PC-9 (cell line): ENCODE data around the gene IL1RAP. TPM values are rescaled to one million over a fixed set of nuclear protein-coding genes. Genes with fewer than 3 reads are reported as not detected.

Experiments used
- BruUV-seq: library from RNA; stranded (reverse); fragments of 400-500 nt; replicated peaks from 2 replicates; lab custom pipeline; 2021; lab: Mats Ljungman, UMichigan
- CTCF ChIA-PET: fragments of 300-600 bp; sonication (Branson Sonifier 250); formaldehyde crosslinking; loops from one replicate; lab custom pipeline; 2022; ENCODE audit warnings: antibody characterized with exemption; lab: Charles Lee
- POLR2A ChIA-PET: fragments of 300-600 bp; sonication (Branson Sonifier 250); formaldehyde crosslinking; loops from one replicate; lab custom pipeline; 2022; ENCODE audit warnings: antibody characterized with exemption; ENCODE audit not compliant: unreplicated experiment; lab: Charles Lee
- DNase-seq, 2 experiments: peaks; one replicate each; pipeline versions ENCODE4 v3.0.0 to v3.0.0-alpha.2; 2015 to 2022; ENCODE audit warnings: mixed read lengths in 1 of 2
- H2AFZ ChIP-seq: fragments of 200-600 bp; sonication (generic); 2 replicates; pipeline ENCODE4 v1.8.1; 2017; ENCODE audit warnings: antibody characterized with exemption
- H3F3A ChIP-seq: fragments of 200-600 bp; sonication (generic); 2 replicates; pipeline ENCODE4 v1.8.1; 2017; ENCODE audit warnings: antibody characterized with exemption, mild to moderate bottlenecking, low read depth; ENCODE audit not compliant: insufficient read depth
- H3K27ac ChIP-seq: fragments of 200-600 bp; sonication (generic); 2 replicates; pipeline ENCODE4 v1.6.1; 2016; ENCODE audit warnings: mixed run types
- H3K27me3 ChIP-seq: fragments of 200-600 bp; sonication (generic); 2 replicates; pipeline ENCODE4 v1.6.1; 2016; ENCODE audit warnings: low read depth, mixed run types; ENCODE audit not compliant: insufficient read depth
- H3K36me3 ChIP-seq: fragments of 200-600 bp; sonication (generic); 2 replicates; pipeline ENCODE4 v1.6.1; 2016; ENCODE audit warnings: low read depth, mixed run types
- H3K4me1 ChIP-seq: fragments of 200-600 bp; sonication (generic); replicated peaks from 2 replicates; pipeline ENCODE4 v1.6.1; 2016; ENCODE audit warnings: mixed run types; ENCODE audit not compliant: insufficient read depth
- H3K4me2 ChIP-seq: fragments of 200-600 bp; sonication (generic); 2 replicates; pipeline ENCODE4 v1.6.1; 2017; ENCODE audit warnings: mixed run types
- H3K4me3 ChIP-seq: fragments of 200-600 bp; sonication (generic); 2 replicates; pipeline ENCODE4 v1.6.1; 2016; ENCODE audit warnings: mixed run types
- H3K79me2 ChIP-seq: fragments of 200-600 bp; sonication (generic); 2 replicates; pipeline ENCODE4 v1.6.1; 2017; ENCODE audit warnings: low read depth, mixed run types
- H3K9me2 ChIP-seq: fragments of 200-600 bp; sonication (generic); 2 replicates; pipeline ENCODE4 v1.8.1; 2017; ENCODE audit warnings: mild to moderate bottlenecking; ENCODE audit not compliant: insufficient read depth
- H3K9me3 ChIP-seq: fragments of 200-600 bp; sonication (generic); 2 replicates; pipeline ENCODE4 v1.8.1; 2016; ENCODE audit warnings: low read depth; ENCODE audit not compliant: insufficient read depth
- H4K20me1 ChIP-seq: fragments of 200-600 bp; sonication (generic); 2 replicates; pipeline ENCODE4 v1.8.1; 2017; ENCODE audit not compliant: insufficient read depth
- CTCF ChIP-seq: fragments of 200-600 bp; sonication (generic); conservative IDR thresholded peaks from 2 replicates; pipeline ENCODE4 v1.6.1; 2017; ENCODE audit warnings: mixed run types, antibody characterized with exemption, mild to moderate bottlenecking, moderate library complexity
- EZH2 ChIP-seq: fragments of 200-600 bp; sonication (generic); IDR thresholded peaks from 2 replicates; pipeline ENCODE4 v1.8.0; 2017; ENCODE audit warnings: antibody characterized with exemption, low read depth
- intact Hi-C: fragments of 100-400 bp; cut with micrococcal nuclease; formaldehyde crosslinking; loops from one replicate; pipeline ENCODE4 v1.10.0; 2022; ENCODE audit not compliant: unreplicated experiment
- total RNA-seq: library from RNA; stranded (reverse); gene quantifications from 2 replicates; pipeline ENCODE4 v1.2.3, GENCODE V29; 2021

Gene IL1RAP
- total RNA-seq, 1 experiment from 2014 or later: 13.3 TPM

- ChIA-PET CTCF (no interaction called here), POLR2A (no interaction called here)
- TF ChIP-seq CTCF (no peak), EZH2 (no peak)
- DNase-seq: no peak
- H3K4me3 ChIP-seq: no peak overlapping the region
- no peaks in the 10 kb centered on the region for H3K9me3 ChIP-seq
- H3F3A ChIP-seq: no peaks in the 10 kb centered on the region
- no peaks in the 10 kb centered on the region for H3K36me3 ChIP-seq
- H3K4me1 ChIP-seq: no peaks in the 10 kb centered on the region
- no peaks in the 10 kb centered on the region for H3K9me2 ChIP-seq
- BruUV-seq: no TSS peak
- no peak overlapping the region for H2AFZ ChIP-seq
- no peaks in the 10 kb centered on the region for H3K79me2 ChIP-seq
- no peaks in the 10 kb centered on the region for H3K27me3 ChIP-seq
- H3K27ac ChIP-seq: no peak overlapping the region
- intact Hi-C loops: no loop called here
- H4K20me1 ChIP-seq: no peaks in the 10 kb centered on the region
- H3K4me2 ChIP-seq: no peak overlapping the region
These were observed 130.9 kb downstream of the IL1RAP start for GRCh38 chr3:190644766-190645165.

DNA sequence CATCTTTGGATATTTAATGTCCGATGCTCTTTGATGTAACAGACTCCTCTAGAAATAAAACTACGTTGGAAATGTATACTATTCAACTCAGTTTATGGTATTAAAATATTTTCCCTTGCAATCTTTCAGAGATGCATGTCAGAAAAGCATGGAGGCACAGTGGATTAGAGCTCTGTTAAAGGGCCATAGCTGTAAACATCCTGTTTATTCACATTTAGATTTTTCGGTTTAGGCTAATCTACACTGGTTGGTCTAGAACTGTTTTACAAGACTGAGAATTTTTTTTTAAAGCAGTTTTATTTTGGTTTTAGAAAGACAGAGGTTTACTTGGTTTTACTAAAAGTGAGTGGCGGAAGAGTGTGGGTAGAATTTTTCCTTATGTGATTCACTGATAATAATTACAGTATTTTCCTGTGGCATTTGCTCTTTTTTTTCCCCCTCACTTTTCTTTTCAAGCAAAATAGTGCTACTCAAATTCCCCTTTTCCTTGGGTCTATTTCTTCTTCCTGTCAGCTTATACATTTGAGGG, 132.1 kb downstream of the IL1RAP start:
- CTCF ChIA-PET: no interaction called here
- no peaks in the 10 kb centered on the region for H3K27me3 ChIP-seq
- no peak overlapping the region for H2AFZ ChIP-seq
- H3F3A ChIP-seq: no peaks in the 10 kb centered on the region; the same call in 1 of the 2 replicates
- H3K27ac ChIP-seq: no peak overlapping the region
- TF ChIP-seq CTCF (no peak), EZH2 (no peak)
- H3K36me3 ChIP-seq: no peaks in the 10 kb centered on the region
- H3K4me1 ChIP-seq: no peaks in the 10 kb centered on the region
- no peaks in the 10 kb centered on the region for H3K9me2 ChIP-seq
- no TSS peak for BruUV-seq
- POLR2A ChIA-PET: no interaction called here
- H4K20me1 ChIP-seq: no peaks in the 10 kb centered on the region
- no peak overlapping the region for H3K4me2 ChIP-seq
- no peaks in the 10 kb centered on the region for H3K9me3 ChIP-seq
- intact Hi-C loops: no loop called here
- no peak overlapping the region for H3K4me3 ChIP-seq
- no peak for DNase-seq
- no peaks in the 10 kb centered on the region for H3K79me2 ChIP-seq

DNA sequence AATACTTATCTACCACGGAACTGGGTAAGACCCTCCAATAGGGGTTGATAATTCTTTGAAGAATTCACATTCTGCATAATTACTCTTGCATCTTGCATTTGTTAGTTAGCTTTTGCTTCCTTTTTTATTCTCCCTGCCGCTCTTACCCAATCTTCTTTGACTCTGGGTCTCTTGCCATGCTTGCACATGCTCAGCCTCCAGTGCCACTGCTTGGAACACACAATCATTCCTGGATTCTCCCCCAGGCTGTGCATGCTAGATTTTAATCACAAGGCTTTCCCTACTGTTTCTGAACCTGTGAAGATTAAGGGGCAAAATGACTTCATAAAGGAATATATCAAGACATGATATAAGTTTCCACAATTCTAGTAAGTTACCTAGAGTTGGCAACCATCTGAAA, 133.1 kb downstream of the IL1RAP start:
- no TSS peak for BruUV-seq
- Histone ChIP-seq H2AFZ (no peak overlapping the region), H3K4me3 (no peak overlapping the region), H3K27me3 (no peaks in the 10 kb centered on the region), H3K4me1 (no peaks in the 10 kb centered on the region), H3K36me3 (no peaks in the 10 kb centered on the region), H3K79me2 (no peaks in the 10 kb centered on the region), H4K20me1 (no peaks in the 10 kb centered on the region), H3K9me3 (no peaks in the 10 kb centered on the region), H3F3A (no peaks in the 10 kb centered on the region; the same call in 1 of the 2 replicates), H3K27ac (no peak overlapping the region), H3K4me2 (no peak overlapping the region), H3K9me2 (no peaks in the 10 kb centered on the region)
- ChIA-PET CTCF (no interaction called here), POLR2A (no interaction called here)
- intact Hi-C loops: no loop called here
- TF ChIP-seq CTCF: no peak
- TF ChIP-seq EZH2: no peak
- DNase-seq: no peak
